K562 (cell line): Measurements from ENCODE around the gene MYOM1. TPM values are rescaled to one million over a fixed set of nuclear protein-coding genes. Genes with fewer than 3 reads are reported as not detected.

Source experiments
- ARNT ChIP-seq, 2 experiments: fragments of 450-650 bp; IDR thresholded peaks; 2 replicates each; pipeline ENCODE4 v1.6.1; 2016; ENCODE audit warnings: mild to moderate bottlenecking in 1 of 2
- MTA1 ChIP-seq: fragments of 450-650 bp; IDR thresholded peaks from 2 replicates; pipeline ENCODE4 v1.6.1; 2017; ENCODE audit warnings: borderline replicate concordance
- NONO ChIP-seq, 2 experiments: fragments of 200-400 bp in 1 of 2; fragments of 450-650 bp in 1 of 2; formaldehyde crosslinking in 1 of 2; IDR thresholded peaks; 2 replicates each; pipeline ENCODE4 v1.6.1; 2017; ENCODE audit warnings: low read depth in 2 of 2, mild to moderate bottlenecking in 2 of 2, moderate library complexity in 2 of 2, low read length in 1 of 2
- POLR3G ChIP-seq: IDR thresholded peaks from 2 replicates; pipeline ENCODE4 v1.6.1; 2011; ENCODE audit not compliant: insufficient read length, insufficient replicate concordance; ENCODE audit errors: extremely low read depth
- RAD21 ChIP-seq, 2 experiments: fragments of 250-450 bp in 1 of 2; fragments of 450-650 bp in 1 of 2; sonication (Bioruptor Pico) in 1 of 2; formaldehyde crosslinking in 1 of 2; IDR thresholded peaks in 1 of 2; conservative IDR thresholded peaks in 1 of 2; 2 replicates each; pipeline versions ENCODE4 v1.4.0 to v1.8.0; 2020 to 2022; ENCODE audit warnings: mild to moderate bottlenecking in 2 of 2, moderate library complexity in 1 of 2
- RB1 ChIP-seq: fragments of 450-650 bp; IDR thresholded peaks from 2 replicates; pipeline ENCODE4 v1.6.1; 2017; ENCODE audit warnings: low read depth, mild to moderate bottlenecking
- ZNF12 ChIP-seq: sonication (generic); formaldehyde crosslinking; IDR thresholded peaks from 2 replicates; pipeline ENCODE4 v1.4.0; 2020; ENCODE audit warnings: mild to moderate bottlenecking, missing genetic modification reagents
- polyA plus RNA-seq, 8 experiments: library from polyadenylated mRNA; depleted of rRNA in 4 of 8; stranded (reverse) in 5 of 8; unstranded in 3 of 8; fragments of >200 nt; fragmentation: Nextera tagmentation in 2 of 8; fragmentation: Illumina TruSeq in 1 of 8; extraction: Ambion mirVana in 2 of 8; extraction: Trizol in 1 of 8; gene quantifications; 2 replicates each; pipeline versions ENCODE4 v1.2.1 to v1.2.3, GENCODE V29; 2011 to 2014; ENCODE audit warnings: inconsistent platforms in 1 of 8, missing spikeins in 1 of 8
- total RNA-seq, 7 experiments: library from RNA; depleted of rRNA in 6 of 7; stranded (reverse); fragments of >200 nt in 6 of 7; fragmentation: Illumina TruSeq in 2 of 7; extraction: Trizol in 2 of 7; gene quantifications; 2 replicates each; pipeline versions ENCODE4 v1.2.1 to v1.2.3, GENCODE V29; 2011 to 2021; ENCODE audit warnings: low replicate concordance in 1 of 7
- TF ChIP-seq, protein P1 (sequence below): fragments of 250-450 bp; sonication (Bioruptor Pico); IDR thresholded peaks from 2 replicates; pipeline ENCODE4 v1.4.0; 2020; ENCODE audit warnings: mild to moderate bottlenecking, moderate library complexity
- TF ChIP-seq, protein P2 (sequence below): fragments of 450-650 bp; formaldehyde crosslinking; IDR thresholded peaks from 2 replicates; pipeline ENCODE4 v1.4.0; 2020; ENCODE audit warnings: mild to moderate bottlenecking, moderate library complexity
- TF ChIP-seq, protein P3 (sequence below): sonication (generic); formaldehyde crosslinking; IDR thresholded peaks from 2 replicates; pipeline ENCODE4 v1.8.0; 2022; ENCODE audit warnings: missing genetic modification reagents, mild to moderate bottlenecking, moderate library complexity, borderline replicate concordance
- TF ChIP-seq, protein P4 (sequence below), 2 experiments: fragments of 450-650 bp; conservative IDR thresholded peaks; 2 replicates each; pipeline ENCODE4 v1.6.1; 2017; ENCODE audit warnings: mild to moderate bottlenecking in 2 of 2, moderate library complexity in 2 of 2
- TF ChIP-seq, protein P5 (sequence below): sonication (generic); formaldehyde crosslinking; IDR thresholded peaks from 2 replicates; pipeline ENCODE4 v1.4.0; 2020; ENCODE audit warnings: mild to moderate bottlenecking, missing genetic modification reagents

MYOM1 gene
- total and polyA plus RNA-seq, 9 of the 15 experiments (the other 6 are each of a cell fraction or from before 2014, with no cell fraction given): 0.01 to 0.62 (median 0.25) TPM

DNA sequence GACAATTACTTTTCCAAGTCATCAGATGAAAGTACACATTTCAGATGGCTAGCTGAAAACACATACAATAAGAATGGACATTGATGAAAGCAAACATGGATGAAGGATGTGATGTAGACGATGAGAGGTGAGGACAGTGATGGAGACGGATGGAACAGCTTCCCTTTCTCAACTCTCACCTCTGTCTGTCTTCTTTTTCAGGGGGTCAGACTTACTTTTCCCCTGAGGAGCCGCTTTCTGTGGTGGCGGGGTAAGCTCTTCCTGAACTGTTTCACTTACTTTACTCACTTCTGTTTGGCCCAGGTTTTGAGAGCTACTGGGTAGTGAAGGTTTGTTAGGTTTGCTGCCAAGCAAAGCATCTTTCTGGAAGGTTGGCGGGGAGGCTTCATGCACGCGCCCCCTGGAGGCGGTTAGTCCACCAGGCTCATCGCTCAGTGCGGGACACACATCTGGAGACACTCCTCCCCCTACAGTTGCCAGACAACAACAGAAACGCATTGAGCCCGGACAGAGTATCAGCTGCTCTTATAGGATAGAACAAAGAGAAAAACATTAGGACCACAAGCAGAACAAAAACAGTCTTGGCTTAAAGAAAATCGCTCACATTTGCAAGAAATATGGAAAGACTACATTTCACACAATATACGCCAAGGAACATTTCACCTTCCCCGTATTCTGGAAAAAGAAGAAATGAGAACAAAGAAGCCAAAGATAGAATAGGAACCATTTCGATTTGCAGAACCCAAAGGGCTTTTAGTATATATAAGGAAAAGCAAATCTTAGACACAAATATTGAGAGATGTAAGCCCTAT is 90.5 kb downstream of the MYOM1 start (continued):
- TF ChIP-seq, protein P1, sequence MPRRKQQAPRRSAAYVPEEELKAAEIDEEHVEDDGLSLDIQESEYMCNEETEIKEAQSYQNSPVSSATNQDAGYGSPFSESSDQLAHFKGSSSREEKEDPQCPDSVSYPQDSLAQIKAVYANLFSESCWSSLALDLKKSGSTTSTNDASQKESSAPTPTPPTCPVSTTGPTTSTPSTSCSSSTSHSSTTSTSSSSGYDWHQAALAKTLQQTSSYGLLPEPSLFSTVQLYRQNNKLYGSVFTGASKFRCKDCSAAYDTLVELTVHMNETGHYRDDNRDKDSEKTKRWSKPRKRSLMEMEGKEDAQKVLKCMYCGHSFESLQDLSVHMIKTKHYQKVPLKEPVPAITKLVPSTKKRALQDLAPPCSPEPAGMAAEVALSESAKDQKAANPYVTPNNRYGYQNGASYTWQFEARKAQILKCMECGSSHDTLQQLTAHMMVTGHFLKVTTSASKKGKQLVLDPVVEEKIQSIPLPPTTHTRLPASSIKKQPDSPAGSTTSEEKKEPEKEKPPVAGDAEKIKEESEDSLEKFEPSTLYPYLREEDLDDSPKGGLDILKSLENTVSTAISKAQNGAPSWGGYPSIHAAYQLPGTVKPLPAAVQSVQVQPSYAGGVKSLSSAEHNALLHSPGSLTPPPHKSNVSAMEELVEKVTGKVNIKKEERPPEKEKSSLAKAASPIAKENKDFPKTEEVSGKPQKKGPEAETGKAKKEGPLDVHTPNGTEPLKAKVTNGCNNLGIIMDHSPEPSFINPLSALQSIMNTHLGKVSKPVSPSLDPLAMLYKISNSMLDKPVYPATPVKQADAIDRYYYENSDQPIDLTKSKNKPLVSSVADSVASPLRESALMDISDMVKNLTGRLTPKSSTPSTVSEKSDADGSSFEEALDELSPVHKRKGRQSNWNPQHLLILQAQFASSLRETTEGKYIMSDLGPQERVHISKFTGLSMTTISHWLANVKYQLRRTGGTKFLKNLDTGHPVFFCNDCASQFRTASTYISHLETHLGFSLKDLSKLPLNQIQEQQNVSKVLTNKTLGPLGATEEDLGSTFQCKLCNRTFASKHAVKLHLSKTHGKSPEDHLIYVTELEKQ (CRISPR knock-in tag): no peak
- TF ChIP-seq, protein P2, sequence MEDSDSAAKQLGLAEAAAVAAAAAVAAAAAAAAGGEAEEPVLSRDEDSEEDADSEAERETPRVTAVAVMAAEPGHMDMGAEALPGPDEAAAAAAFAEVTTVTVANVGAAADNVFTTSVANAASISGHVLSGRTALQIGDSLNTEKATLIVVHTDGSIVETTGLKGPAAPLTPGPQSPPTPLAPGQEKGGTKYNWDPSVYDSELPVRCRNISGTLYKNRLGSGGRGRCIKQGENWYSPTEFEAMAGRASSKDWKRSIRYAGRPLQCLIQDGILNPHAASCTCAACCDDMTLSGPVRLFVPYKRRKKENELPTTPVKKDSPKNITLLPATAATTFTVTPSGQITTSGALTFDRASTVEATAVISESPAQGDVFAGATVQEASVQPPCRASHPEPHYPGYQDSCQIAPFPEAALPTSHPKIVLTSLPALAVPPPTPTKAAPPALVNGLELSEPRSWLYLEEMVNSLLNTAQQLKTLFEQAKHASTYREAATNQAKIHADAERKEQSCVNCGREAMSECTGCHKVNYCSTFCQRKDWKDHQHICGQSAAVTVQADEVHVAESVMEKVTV (CRISPR knock-in tag): peak; percentile 61
- TF ChIP-seq ARNT (IDR thresholded peaks at IDR 0.05): 0 out of 4 replicates have a peak, but pooled peaks of 1 of the 2 experiments have one; percentile 53
- peak; percentile 81 to 93 for TF ChIP-seq RAD21 (CRISPR knock-in tag; conservative IDR thresholded peaks at IDR 0.05 in 1 of 2, IDR thresholded peaks at IDR 0.05 in 1 of 2)
- TF ChIP-seq RB1: peak; percentile 68
- no peak for TF ChIP-seq ZNF12 (CRISPR knock-in tag)
- no peak for TF ChIP-seq POLR3G
- TF ChIP-seq MTA1: no peak
- TF ChIP-seq, protein P3, sequence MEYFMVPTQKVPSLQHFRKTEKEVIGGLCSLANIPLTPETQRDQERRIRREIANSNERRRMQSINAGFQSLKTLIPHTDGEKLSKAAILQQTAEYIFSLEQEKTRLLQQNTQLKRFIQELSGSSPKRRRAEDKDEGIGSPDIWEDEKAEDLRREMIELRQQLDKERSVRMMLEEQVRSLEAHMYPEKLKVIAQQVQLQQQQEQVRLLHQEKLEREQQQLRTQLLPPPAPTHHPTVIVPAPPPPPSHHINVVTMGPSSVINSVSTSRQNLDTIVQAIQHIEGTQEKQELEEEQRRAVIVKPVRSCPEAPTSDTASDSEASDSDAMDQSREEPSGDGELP: peak; percentile 77
- TF ChIP-seq, protein P4, sequence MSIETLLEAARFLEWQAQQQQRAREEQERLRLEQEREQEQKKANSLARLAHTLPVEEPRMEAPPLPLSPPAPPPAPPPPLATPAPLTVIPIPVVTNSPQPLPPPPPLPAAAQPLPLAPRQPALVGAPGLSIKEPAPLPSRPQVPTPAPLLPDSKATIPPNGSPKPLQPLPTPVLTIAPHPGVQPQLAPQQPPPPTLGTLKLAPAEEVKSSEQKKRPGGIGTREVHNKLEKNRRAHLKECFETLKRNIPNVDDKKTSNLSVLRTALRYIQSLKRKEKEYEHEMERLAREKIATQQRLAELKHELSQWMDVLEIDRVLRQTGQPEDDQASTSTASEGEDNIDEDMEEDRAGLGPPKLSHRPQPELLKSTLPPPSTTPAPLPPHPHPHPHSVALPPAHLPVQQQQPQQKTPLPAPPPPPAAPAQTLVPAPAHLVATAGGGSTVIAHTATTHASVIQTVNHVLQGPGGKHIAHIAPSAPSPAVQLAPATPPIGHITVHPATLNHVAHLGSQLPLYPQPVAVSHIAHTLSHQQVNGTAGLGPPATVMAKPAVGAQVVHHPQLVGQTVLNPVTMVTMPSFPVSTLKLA (conservative IDR thresholded peaks at IDR 0.05): peak in 1 of 2 experiments; percentile 38; a peak in 1 of 4 replicates
- TF ChIP-seq NONO (IDR thresholded peaks at IDR 0.05; ENCODE audit: low read depth in 2 of 2, low read length in 1 of 2): no peak
- TF ChIP-seq, protein P5, sequence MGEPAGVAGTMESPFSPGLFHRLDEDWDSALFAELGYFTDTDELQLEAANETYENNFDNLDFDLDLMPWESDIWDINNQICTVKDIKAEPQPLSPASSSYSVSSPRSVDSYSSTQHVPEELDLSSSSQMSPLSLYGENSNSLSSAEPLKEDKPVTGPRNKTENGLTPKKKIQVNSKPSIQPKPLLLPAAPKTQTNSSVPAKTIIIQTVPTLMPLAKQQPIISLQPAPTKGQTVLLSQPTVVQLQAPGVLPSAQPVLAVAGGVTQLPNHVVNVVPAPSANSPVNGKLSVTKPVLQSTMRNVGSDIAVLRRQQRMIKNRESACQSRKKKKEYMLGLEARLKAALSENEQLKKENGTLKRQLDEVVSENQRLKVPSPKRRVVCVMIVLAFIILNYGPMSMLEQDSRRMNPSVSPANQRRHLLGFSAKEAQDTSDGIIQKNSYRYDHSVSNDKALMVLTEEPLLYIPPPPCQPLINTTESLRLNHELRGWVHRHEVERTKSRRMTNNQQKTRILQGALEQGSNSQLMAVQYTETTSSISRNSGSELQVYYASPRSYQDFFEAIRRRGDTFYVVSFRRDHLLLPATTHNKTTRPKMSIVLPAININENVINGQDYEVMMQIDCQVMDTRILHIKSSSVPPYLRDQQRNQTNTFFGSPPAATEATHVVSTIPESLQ (CRISPR knock-in tag): no peak
